Stimulated activated CD8-positive, alpha-beta memory T cell treated with anti-CD3 and anti-CD28 coated beads, Interleukin-2, amount 100 ng/mL, for 1 hour (primary cell): ENCODE measurements around the gene TRIL.

Experiments
- DNase-seq, 2 donors: peaks; one replicate each; pipeline ENCODE4 v3.0.0-alpha.2; 2020; ENCODE audit warnings: low read depth in 2 of 2

Gene TRIL

GRCh38 chr7:28958235-28958979, at the start of gene TRIL:
TRIL (minus strand) TSS chr7:28958330; CDS start chr7:28958046, 284 bp downstream.
- no peak for DNase-seq

- DNase-seq: no peak
These were observed 49.0 kb upstream of the TRIL start for GRCh38 chr7:29007127-29007526.

GRCh38 chr7:29005829-29006228, 47.7 kb upstream of the TRIL start:
- no peak for DNase-seq

- no peak for DNase-seq
These were observed 47.3 kb upstream of the TRIL start for GRCh38 chr7:29005406-29005805.

- DNase-seq: no peak
These were observed 45.6 kb upstream of the TRIL start for GRCh38 chr7:29003703-29004102.

GRCh38 chr7:29000717-29001076, 42.6 kb upstream of the TRIL start:
- no peak for DNase-seq

- no peak for DNase-seq
These were observed 42.0 kb upstream of the TRIL start for GRCh38 chr7:28999895-29000716.

GRCh38 chr7:28999427-28999826, 41.3 kb upstream of the TRIL start:
- DNase-seq: no peak

GRCh38 chr7:28998105-28998504, 40.0 kb upstream of the TRIL start:
- no peak for DNase-seq

GRCh38 chr7:28996836-28997235, 38.7 kb upstream of the TRIL start:
- no peak for DNase-seq

GRCh38 chr7:28993371-28993770, 35.2 kb upstream of the TRIL start:
- DNase-seq: no peak

GRCh38 chr7:28992798-28993197, 34.7 kb upstream of the TRIL start:
- no peak for DNase-seq

- no peak for DNase-seq
These were observed 32.2 kb upstream of the TRIL start for GRCh38 chr7:28990200-28990960.

GRCh38 chr7:28989211-28989980, 31.3 kb upstream of the TRIL start:
- no peak for DNase-seq

GRCh38 chr7:28988810-28989209, 30.7 kb upstream of the TRIL start:
- no peak for DNase-seq

GRCh38 chr7:28988091-28988490, 30.0 kb upstream of the TRIL start:
- DNase-seq: no peak

- no peak for DNase-seq
These were observed 28.6 kb upstream of the TRIL start for GRCh38 chr7:28986765-28987110.

GRCh38 chr7:28986028-28986764, 28.1 kb upstream of the TRIL start:
- DNase-seq: no peak

- DNase-seq: no peak
These were observed 26.5 kb upstream of the TRIL start for GRCh38 chr7:28984631-28985030.

GRCh38 chr7:28984217-28984616, 26.1 kb upstream of the TRIL start:
- DNase-seq: no peak
